Type B pancreatic cell (in vitro differentiated cells): ENCODE measurements around the gene SLC18A2. TPM values are rescaled to one million over a fixed set of nuclear protein-coding genes. Genes with fewer than 3 reads are reported as not detected.

Source experiments
- DNase-seq: peaks from one replicate; pipeline ENCODE4 v3.0.0; 2021; ENCODE audit warnings: mixed read lengths; ENCODE audit not compliant: unreplicated experiment; ENCODE audit errors: extremely low spot score
- H3K27ac Mint-ChIP-seq: 2 replicates; pipeline ENCODE4 v1.8.0; 2021; ENCODE audit warnings: mild to moderate bottlenecking, mixed read lengths
- H3K27me3 Mint-ChIP-seq: 2 replicates; pipeline ENCODE4 v1.8.0; 2021; ENCODE audit warnings: mixed read lengths
- H3K36me3 Mint-ChIP-seq: 2 replicates; pipeline ENCODE4 v1.8.0; 2021; ENCODE audit warnings: mixed read lengths
- H3K4me1 Mint-ChIP-seq: one replicate; pipeline ENCODE4 v1.8.0; 2021; ENCODE audit warnings: mixed read lengths; ENCODE audit not compliant: unreplicated experiment
- H3K4me3 Mint-ChIP-seq: 2 replicates; pipeline ENCODE4 v1.8.0; 2021; ENCODE audit warnings: mild to moderate bottlenecking, mixed read lengths
- H3K9me3 Mint-ChIP-seq: 2 replicates; pipeline ENCODE4 v1.8.0; 2021; ENCODE audit warnings: mixed read lengths
- total RNA-seq: library from RNA; stranded (reverse); gene quantifications from 2 replicates; pipeline ENCODE4 v1.2.1, GENCODE V29; 2021; ENCODE audit warnings: low replicate concordance
- TF ChIP-seq, protein P1 (sequence below): fragments of 200-600 bp; sonication (generic); conservative IDR thresholded peaks from 2 replicates; pipeline ENCODE4 v1.5.0; 2021; ENCODE audit warnings: antibody characterized with exemption, mild to moderate bottlenecking

SLC18A2 gene
- total RNA-seq, 1 donor from 2014 or later, result 1.8 TPM

DNA sequence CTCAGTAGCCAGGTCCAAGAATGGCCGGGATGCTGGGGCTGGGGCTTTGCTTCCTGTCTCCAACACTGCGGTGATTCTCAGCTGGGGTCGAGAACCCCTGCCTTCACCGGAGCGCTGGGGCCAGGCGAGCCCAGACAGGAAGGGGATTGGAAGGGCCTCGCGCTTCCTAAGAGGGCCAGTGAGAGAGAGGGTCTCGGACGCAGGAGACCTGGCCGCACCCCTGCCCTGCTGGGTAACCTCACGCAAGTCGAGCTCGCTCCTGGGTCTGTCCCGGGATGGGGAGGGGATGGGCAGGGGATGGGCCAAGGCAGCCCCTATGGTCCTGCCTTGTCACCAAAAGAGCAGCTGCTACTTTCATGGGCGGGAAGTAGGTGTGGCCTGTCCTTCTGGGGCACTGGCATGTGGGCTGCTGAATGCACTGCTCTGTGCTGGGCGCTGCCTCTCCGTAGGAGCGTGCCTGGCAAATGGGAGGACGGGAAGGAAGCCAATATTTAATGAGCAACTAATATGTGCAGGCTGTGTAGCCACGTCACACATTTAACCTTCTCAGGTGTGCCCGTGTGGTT, 23.6 kb upstream of the SLC18A2 start:
- H3K27ac Mint-ChIP-seq, result no peak overlapping the region
- TF ChIP-seq, protein P1, sequence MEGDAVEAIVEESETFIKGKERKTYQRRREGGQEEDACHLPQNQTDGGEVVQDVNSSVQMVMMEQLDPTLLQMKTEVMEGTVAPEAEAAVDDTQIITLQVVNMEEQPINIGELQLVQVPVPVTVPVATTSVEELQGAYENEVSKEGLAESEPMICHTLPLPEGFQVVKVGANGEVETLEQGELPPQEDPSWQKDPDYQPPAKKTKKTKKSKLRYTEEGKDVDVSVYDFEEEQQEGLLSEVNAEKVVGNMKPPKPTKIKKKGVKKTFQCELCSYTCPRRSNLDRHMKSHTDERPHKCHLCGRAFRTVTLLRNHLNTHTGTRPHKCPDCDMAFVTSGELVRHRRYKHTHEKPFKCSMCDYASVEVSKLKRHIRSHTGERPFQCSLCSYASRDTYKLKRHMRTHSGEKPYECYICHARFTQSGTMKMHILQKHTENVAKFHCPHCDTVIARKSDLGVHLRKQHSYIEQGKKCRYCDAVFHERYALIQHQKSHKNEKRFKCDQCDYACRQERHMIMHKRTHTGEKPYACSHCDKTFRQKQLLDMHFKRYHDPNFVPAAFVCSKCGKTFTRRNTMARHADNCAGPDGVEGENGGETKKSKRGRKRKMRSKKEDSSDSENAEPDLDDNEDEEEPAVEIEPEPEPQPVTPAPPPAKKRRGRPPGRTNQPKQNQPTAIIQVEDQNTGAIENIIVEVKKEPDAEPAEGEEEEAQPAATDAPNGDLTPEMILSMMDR, result no peak
- peaks cover 72% of the 10 kb centered on the region for H3K27me3 Mint-ChIP-seq
- no peaks in the 10 kb centered on the region for H3K4me1 Mint-ChIP-seq
- H3K4me3 Mint-ChIP-seq, result peak overlapping the region; percentile 87
- H3K9me3 Mint-ChIP-seq, result peaks cover 5% of the 10 kb centered on the region
- no peaks in the 10 kb centered on the region for H3K36me3 Mint-ChIP-seq
- no peak for DNase-seq

DNA sequence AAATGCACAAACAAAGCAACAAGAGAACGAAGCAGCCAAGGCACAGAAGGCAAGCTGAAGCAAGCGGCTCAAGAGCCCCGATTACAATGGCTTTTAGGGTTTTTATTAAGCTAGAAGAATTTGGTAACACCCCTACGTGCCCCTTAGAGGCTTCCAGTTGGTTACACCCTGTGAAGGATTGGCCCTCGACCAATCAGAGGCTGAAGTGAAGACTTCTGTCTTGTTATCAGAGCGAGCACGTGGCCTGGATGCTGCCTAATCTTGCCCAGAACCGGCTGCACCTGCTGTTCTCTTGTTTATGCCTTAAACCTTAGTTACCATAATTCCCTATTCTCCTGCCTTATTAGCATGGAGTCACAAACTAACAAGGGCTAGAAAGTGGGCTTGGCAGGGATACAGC, 22.3 kb upstream of the SLC18A2 start:
- Mint-ChIP-seq H3K27me3 (peaks cover 59% of the 10 kb centered on the region), H3K4me1 (no peaks in the 10 kb centered on the region), H3K4me3 (no peak overlapping the region)

DNA sequence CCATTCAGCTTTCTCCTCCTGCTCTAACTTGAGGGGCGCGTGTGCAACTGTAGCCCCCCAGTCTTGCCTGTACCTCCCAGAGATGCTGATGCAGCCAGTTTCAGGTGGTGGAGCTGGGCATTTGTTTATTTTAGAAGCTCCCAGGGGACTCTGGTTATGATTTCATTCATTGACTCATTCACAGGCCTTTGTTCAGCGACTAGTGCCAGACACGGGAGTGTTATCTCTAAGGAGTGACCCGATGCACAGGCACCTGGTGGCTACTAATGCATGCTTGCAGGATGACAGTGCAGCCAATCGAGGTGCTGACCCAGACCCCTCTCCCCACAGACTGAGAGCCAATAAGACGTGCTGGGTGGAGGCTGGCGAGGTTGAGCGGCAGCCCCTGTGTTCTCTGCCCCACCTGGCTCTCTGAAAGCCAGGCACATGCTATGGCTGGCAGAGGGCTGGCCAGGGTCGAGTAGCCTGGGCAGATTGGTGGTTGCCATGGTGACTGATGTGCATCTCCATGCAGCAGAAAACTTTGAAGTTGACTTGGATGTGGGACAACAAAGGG, 19.7 kb upstream of the SLC18A2 start:
- Mint-ChIP-seq H3K27ac (no peak overlapping the region), H3K4me1 (no peaks in the 10 kb centered on the region), H3K27me3 (peaks cover 34% of the 10 kb centered on the region), H3K4me3 (no peak overlapping the region), H3K9me3 (no peaks in the 10 kb centered on the region), H3K36me3 (no peaks in the 10 kb centered on the region)
- TF ChIP-seq, protein P1, result no peak
- no peak for DNase-seq

More for the DNA sequence above, 22.3 kb upstream of the SLC18A2 start:
- Mint-ChIP-seq H3K27ac (no peak overlapping the region), H3K36me3 (no peaks in the 10 kb centered on the region), H3K9me3 (no peaks in the 10 kb centered on the region)
- TF ChIP-seq, protein P1, result no peak
- DNase-seq, result no peak

DNA sequence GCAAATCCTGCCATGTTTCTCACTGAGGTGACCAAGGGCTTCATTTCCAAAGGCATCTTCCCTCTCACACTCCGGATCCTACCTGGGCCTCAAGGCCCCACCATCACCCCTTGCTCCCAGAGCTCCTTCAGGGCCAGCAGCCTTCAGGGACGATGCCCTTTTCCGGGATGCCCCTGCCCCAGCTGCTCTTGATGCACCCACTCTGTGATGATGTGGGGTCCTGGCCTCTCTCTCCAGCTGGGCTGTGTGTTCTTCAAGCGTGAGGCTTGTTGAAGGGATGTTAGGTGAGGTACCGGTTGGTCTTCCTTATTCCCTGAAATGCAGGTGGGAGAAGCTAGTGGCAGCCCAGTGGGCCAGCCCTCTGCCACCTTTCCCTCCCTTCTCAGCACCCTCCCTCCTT, 18.4 kb upstream of the SLC18A2 start:
- no peaks in the 10 kb centered on the region for H3K4me1 Mint-ChIP-seq
- no peak overlapping the region for H3K27ac Mint-ChIP-seq
- no peaks in the 10 kb centered on the region for H3K9me3 Mint-ChIP-seq
- H3K36me3 Mint-ChIP-seq, result no peaks in the 10 kb centered on the region
- H3K27me3 Mint-ChIP-seq, result peaks cover 30% of the 10 kb centered on the region
- H3K4me3 Mint-ChIP-seq, result no peak overlapping the region
- no peak for DNase-seq
- TF ChIP-seq, protein P1, result no peak

DNA sequence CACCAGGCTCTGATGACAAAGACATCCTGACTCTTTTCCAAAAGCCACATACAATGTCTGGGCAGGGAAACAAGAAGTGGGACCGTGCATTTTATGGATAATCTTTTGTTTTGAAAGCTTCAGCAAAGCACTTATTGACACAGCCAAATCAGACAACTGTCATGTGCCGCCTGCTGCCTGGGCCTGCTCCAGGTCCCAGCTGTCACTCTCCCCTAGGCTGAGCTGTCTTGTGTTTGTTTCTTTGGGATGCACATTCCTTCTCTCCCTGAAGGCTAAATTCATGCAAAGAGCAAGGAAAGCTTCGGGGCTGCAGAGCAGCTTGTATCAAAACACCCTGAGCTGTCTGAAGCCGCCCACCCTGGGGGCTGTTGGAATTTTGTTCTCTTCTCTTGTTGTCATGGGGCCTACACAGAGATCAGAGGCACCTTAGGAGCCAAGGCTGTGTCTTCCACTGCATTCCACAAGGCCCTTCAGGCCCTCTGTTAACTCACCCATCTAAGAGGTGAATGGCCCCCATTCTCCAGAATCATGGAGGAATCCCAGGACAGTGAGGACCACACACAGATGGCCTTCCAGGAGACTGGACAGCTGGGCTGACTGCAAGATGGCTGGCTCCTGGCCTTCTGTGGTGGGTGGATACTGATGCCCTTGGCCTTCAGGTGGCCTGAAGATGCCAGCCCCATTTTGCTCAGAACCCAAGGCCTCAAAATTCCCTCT, 17.8 kb upstream of the SLC18A2 start:
- H3K9me3 Mint-ChIP-seq, result no peaks in the 10 kb centered on the region
- peaks cover 29% of the 10 kb centered on the region for H3K27me3 Mint-ChIP-seq
- no peaks in the 10 kb centered on the region for H3K36me3 Mint-ChIP-seq
- no peak for DNase-seq
- H3K27ac Mint-ChIP-seq, result no peak overlapping the region
- H3K4me1 Mint-ChIP-seq, result no peaks in the 10 kb centered on the region
- H3K4me3 Mint-ChIP-seq, result no peak overlapping the region
- TF ChIP-seq, protein P1, result no peak
